Measurements from ENCODE around the gene PCMT1.

PCMT1 gene

DNA sequence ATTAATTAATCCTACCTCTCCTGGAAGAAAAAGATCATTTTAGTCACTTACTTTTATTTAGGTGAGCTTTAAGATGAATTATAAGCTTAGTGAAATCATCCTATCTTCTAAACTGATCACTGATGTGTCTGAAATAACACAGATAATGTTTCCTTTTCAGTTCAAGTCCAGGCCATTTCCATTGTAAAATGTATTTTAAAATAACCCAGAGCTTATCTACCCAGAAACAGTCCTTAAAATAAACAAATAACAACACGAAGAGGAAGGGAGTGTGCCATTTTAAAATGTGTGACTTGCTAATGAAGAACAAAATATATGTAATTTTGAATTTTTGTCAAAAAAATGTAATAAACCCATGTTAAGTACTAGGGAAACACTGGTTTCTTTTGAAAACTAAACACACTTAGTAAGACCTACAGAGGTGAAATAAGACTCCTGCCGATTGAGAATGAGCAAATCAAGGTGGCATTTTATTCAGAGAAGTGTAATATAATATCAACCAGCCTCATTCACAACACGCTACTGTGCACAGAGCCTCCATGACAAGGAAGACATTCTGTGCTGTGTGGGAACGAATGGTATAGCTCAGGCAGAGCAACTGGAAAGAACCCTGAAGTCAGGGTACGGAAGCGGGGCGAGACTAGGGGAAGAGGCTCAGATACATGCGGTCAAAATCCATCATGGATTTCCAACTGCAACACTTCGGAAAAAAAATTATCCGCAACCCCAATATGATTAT, 106.9 kb downstream of the PCMT1 start:
- no peak for DNase-seq

DNA sequence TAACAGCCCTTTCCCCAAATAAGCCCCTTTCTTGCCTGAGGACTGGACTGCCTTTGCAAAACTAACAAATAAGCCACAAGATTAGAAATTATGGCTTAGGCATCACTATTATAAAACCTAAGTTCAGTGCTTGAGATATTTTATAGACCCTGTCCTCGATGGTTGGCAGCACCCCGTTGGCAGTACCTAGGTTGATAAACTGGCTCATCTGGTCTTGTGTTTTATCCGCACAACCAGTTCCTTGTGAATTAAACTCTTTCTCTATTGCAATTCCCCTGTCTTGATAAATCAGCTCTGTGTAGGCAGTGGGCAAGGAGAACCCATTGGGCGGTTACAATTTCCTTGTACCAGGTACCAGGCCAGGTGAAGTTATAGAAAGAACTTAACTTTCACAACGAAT, 108.0 kb downstream of the PCMT1 start:
- no peak for DNase-seq

GRCh38 chr6:149859368-149859767, 109.8 kb downstream of the PCMT1 start:
- DNase-seq: no peak

DNA sequence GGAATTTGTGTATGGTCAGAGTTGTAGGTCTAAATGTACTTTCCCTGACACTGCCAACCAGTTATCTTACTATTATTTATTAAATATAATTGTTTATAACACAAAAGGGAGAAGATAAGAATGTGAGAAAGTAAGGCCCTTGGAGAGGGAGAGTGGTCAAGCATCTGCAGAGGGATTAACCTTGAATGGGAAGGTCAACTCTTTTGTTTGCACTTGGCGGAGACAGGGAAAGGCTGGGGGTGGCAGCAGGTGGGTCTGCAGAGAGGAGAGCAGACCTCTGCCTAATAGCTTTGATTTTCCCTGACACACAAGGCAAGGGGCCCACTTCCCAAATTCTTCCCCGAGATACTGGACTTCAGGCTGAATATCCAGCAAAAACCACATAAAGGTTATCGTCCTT, 110.4 kb downstream of the PCMT1 start:
- DNase-seq: no peak

- DNase-seq: no peak
Observed at GRCh38 chr6:149860513-149860833, 110.9 kb downstream of the PCMT1 start.

All from NCI-H1092 (cell line).